Nephron (organoid): ENCODE measurements around the gene OR52A5.
"Not testable (repeated sequence)": the region's sequence is repeated elsewhere in the genome, so short reads cannot be mapped to it uniquely, and the experiment has no call there.

Source experiments
- H3K27ac Mint-ChIP-seq, 3 experiments: 2 replicates each; pipeline ENCODE4 v1.8.0; 2020; ENCODE audit warnings: mixed read lengths in 3 of 3, mild to moderate bottlenecking in 2 of 3, moderate library complexity in 1 of 3
- H3K27me3 Mint-ChIP-seq: 2 replicates; pipeline ENCODE4 v1.8.0; 2021; ENCODE audit warnings: low read depth, mild to moderate bottlenecking, moderate library complexity, mixed read lengths
- H3K36me3 Mint-ChIP-seq: 2 replicates; pipeline ENCODE4 v1.8.0; 2020; ENCODE audit warnings: low read depth, mixed read lengths
- H3K4me1 Mint-ChIP-seq: 2 replicates; pipeline ENCODE4 v1.8.0; 2020; ENCODE audit warnings: mixed read lengths
- H3K4me3 Mint-ChIP-seq, 3 experiments: 2 replicates each; pipeline ENCODE4 v1.8.0; 2020; ENCODE audit warnings: mild to moderate bottlenecking in 3 of 3, mixed read lengths in 3 of 3, moderate library complexity in 2 of 3
- H3K9me3 Mint-ChIP-seq: 2 replicates; pipeline ENCODE4 v1.8.0; 2020; ENCODE audit warnings: mixed read lengths
- CTCF ChIP-seq, 3 experiments: fragments of 200-600 bp; sonication (generic); IDR thresholded peaks; one replicate each; pipeline ENCODE4 v1.5.0; 2021; ENCODE audit warnings: antibody characterized with exemption in 3 of 3; ENCODE audit not compliant: unreplicated experiment in 3 of 3

OR52A5 gene

GRCh38 chr11:5159806-5160205 is 21.6 kb upstream of the OR52A5 start:
- Mint-ChIP-seq H3K27me3 (no peaks in the 10 kb centered on the region), H3K9me3 (no peaks in the 10 kb centered on the region), H3K36me3 (no peaks in the 10 kb centered on the region), H3K4me1 (no peaks in the 10 kb centered on the region), H3K27ac (no peak overlapping the region), H3K4me3 (no peak overlapping the region)
- TF ChIP-seq CTCF (IDR thresholded peaks at IDR 0.05; ENCODE audit: unreplicated experiment in 3 of 3): no peak

- H3K4me1 Mint-ChIP-seq: no peaks in the 10 kb centered on the region
- no peak within 1 kb of the TSS for H3K27ac Mint-ChIP-seq
- H3K36me3 Mint-ChIP-seq: no peaks in the 10 kb centered on the region
- no peak for TF ChIP-seq CTCF (IDR thresholded peaks at IDR 0.05; ENCODE audit: unreplicated experiment in 3 of 3)
- no peaks in the 10 kb centered on the region for H3K9me3 Mint-ChIP-seq
- H3K27me3 Mint-ChIP-seq: no peaks in the 10 kb centered on the region
- no peak within 1 kb of the TSS for H3K4me3 Mint-ChIP-seq
Measured at GRCh38 chr11:5154657-5155056, 16.5 kb upstream of the OR52A5 start, which contains the start of gene OR52A1. TSS of gene OR52A1 (minus strand) at chr11:5154757. CDS start at chr11:5152369, 2,388 bp downstream.

GRCh38 chr11:5153574-5154431 is 15.6 kb upstream of the OR52A5 start:
- Mint-ChIP-seq H3K36me3 (no peaks in the 10 kb centered on the region), H3K27ac (no peak overlapping the region)
- no peak for TF ChIP-seq CTCF (IDR thresholded peaks at IDR 0.05; ENCODE audit: unreplicated experiment in 3 of 3)

GRCh38 chr11:5151713-5152153 is 13.6 kb upstream of the OR52A5 start:
- no peak overlapping the region for H3K27ac Mint-ChIP-seq

More at GRCh38 chr11:5153574-5154431, 15.6 kb upstream of the OR52A5 start:
- Mint-ChIP-seq H3K4me1 (no peaks in the 10 kb centered on the region), H3K4me3 (no peak overlapping the region), H3K9me3 (no peaks in the 10 kb centered on the region), H3K27me3 (no peaks in the 10 kb centered on the region)

GRCh38 chr11:5144206-5144605 is 6.0 kb upstream of the OR52A5 start:
- H3K9me3 Mint-ChIP-seq, H3K27me3 Mint-ChIP-seq, H3K4me3 Mint-ChIP-seq, H3K36me3 Mint-ChIP-seq, H3K27ac Mint-ChIP-seq, H3K4me1 Mint-ChIP-seq: not testable (repeated sequence)

More at GRCh38 chr11:5151713-5152153, 13.6 kb upstream of the OR52A5 start:
- H3K36me3 Mint-ChIP-seq: no peaks in the 10 kb centered on the region
- H3K4me3 Mint-ChIP-seq: no peak overlapping the region
- no peaks in the 10 kb centered on the region for H3K27me3 Mint-ChIP-seq
- TF ChIP-seq CTCF (IDR thresholded peaks at IDR 0.05; ENCODE audit: unreplicated experiment in 3 of 3): no peak
- H3K4me1 Mint-ChIP-seq: no peaks in the 10 kb centered on the region
- H3K9me3 Mint-ChIP-seq: no peaks in the 10 kb centered on the region

GRCh38 chr11:5137014-5137413 is 1.1 kb downstream of the OR52A5 start:
- no peak for TF ChIP-seq CTCF (IDR thresholded peaks at IDR 0.05; ENCODE audit: unreplicated experiment in 3 of 3)
- Mint-ChIP-seq H3K36me3 (no peaks in the 10 kb centered on the region), H3K27ac (peak overlapping the region in 1 of 3 experiments; percentile 8), H3K4me3 (no peak overlapping the region), H3K9me3 (no peaks in the 10 kb centered on the region), H3K4me1 (no peaks in the 10 kb centered on the region), H3K27me3 (peaks cover 5% of the 10 kb centered on the region)
